GM18873 (cell line): Measurements from ENCODE around the gene RWDD2A.
"Not testable (repeated sequence)": the region's sequence is repeated elsewhere in the genome, so short reads cannot be mapped to it uniquely, and the experiment has no call there.

Experiments
- ATAC-seq: cut with Tn5 transposase; IDR thresholded peaks from one replicate; pipeline ENCODE4 v1.9.1; 2021; ENCODE audit warnings: mild to moderate bottlenecking, moderate library complexity, moderate number of reproducible peaks; ENCODE audit not compliant: unreplicated experiment, low FRiP score

The RWDD2A gene

GRCh38 chr6:83192871-83193746 is at the start of gene RWDD2A, which contains the start of gene PGM3:
Gene RWDD2A, plus strand, starts transcription at chr6:83193357. Its CDS starts 1,095 bp downstream, at chr6:83194452.
Gene PGM3, minus strand, starts transcription at chr6:83193265. Its CDS starts 2,253 bp downstream, at chr6:83191012.
- peak; percentile 94 for ATAC-seq

GRCh38 chr6:83151114-83151513 is 42.0 kb upstream of the RWDD2A start:
- no peak for ATAC-seq

- ATAC-seq, result no peak
These were observed 40.2 kb upstream of the RWDD2A start for GRCh38 chr6:83152913-83153312.

GRCh38 chr6:83153883-83154521 is 39.2 kb upstream of the RWDD2A start:
- ATAC-seq, result no peak

GRCh38 chr6:83155794-83156193 is 37.4 kb upstream of the RWDD2A start:
- no peak for ATAC-seq

- ATAC-seq, result no peak
These were observed 33.0 kb upstream of the RWDD2A start for GRCh38 chr6:83160167-83160566.

GRCh38 chr6:83167726-83168278 is 25.4 kb upstream of the RWDD2A start:
- ATAC-seq, result no peak

- no peak for ATAC-seq
These were observed 24.6 kb upstream of the RWDD2A start for GRCh38 chr6:83168556-83168955.

- ATAC-seq, result no peak
These were observed 24.1 kb upstream of the RWDD2A start for GRCh38 chr6:83169106-83169505.

- ATAC-seq, result no peak
These were observed 23.6 kb upstream of the RWDD2A start for GRCh38 chr6:83169511-83169910.

- ATAC-seq, result no peak
These were observed 16.9 kb upstream of the RWDD2A start for GRCh38 chr6:83176246-83176645.

GRCh38 chr6:83180426-83180950 is 12.7 kb upstream of the RWDD2A start:
- no peak for ATAC-seq

- no peak for ATAC-seq
These were observed 11.0 kb upstream of the RWDD2A start for GRCh38 chr6:83182114-83182513.

GRCh38 chr6:83183082-83183828 is 9.9 kb upstream of the RWDD2A start:
- ATAC-seq, result no peak

- no peak for ATAC-seq
These were observed 8.1 kb upstream of the RWDD2A start for GRCh38 chr6:83185096-83185495.

- ATAC-seq, result no peak
These were observed 4.7 kb upstream of the RWDD2A start for GRCh38 chr6:83188501-83188900.

GRCh38 chr6:83190626-83191025 is 2.5 kb upstream of the RWDD2A start:
- ATAC-seq, result no peak

GRCh38 chr6:83191974-83192373 is 1.2 kb upstream of the RWDD2A start:
- not testable (repeated sequence) for ATAC-seq

- ATAC-seq, result no peak
These were observed 701 bp upstream of the RWDD2A start for GRCh38 chr6:83192456-83192855.

- peak; percentile 9 for ATAC-seq
These were observed 800 bp downstream of the RWDD2A start for GRCh38 chr6:83193747-83194566.
